HG02588 (cell line): ENCODE data around the gene APLF.

Source experiments
- ATAC-seq: cut with Tn5 transposase; IDR thresholded peaks from one replicate; pipeline ENCODE4 v1.9.1; 2021; ENCODE audit warnings: mild to moderate bottlenecking, moderate library complexity; ENCODE audit not compliant: unreplicated experiment

Gene APLF, protein sequence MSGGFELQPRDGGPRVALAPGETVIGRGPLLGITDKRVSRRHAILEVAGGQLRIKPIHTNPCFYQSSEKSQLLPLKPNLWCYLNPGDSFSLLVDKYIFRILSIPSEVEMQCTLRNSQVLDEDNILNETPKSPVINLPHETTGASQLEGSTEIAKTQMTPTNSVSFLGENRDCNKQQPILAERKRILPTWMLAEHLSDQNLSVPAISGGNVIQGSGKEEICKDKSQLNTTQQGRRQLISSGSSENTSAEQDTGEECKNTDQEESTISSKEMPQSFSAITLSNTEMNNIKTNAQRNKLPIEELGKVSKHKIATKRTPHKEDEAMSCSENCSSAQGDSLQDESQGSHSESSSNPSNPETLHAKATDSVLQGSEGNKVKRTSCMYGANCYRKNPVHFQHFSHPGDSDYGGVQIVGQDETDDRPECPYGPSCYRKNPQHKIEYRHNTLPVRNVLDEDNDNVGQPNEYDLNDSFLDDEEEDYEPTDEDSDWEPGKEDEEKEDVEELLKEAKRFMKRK

DNA sequence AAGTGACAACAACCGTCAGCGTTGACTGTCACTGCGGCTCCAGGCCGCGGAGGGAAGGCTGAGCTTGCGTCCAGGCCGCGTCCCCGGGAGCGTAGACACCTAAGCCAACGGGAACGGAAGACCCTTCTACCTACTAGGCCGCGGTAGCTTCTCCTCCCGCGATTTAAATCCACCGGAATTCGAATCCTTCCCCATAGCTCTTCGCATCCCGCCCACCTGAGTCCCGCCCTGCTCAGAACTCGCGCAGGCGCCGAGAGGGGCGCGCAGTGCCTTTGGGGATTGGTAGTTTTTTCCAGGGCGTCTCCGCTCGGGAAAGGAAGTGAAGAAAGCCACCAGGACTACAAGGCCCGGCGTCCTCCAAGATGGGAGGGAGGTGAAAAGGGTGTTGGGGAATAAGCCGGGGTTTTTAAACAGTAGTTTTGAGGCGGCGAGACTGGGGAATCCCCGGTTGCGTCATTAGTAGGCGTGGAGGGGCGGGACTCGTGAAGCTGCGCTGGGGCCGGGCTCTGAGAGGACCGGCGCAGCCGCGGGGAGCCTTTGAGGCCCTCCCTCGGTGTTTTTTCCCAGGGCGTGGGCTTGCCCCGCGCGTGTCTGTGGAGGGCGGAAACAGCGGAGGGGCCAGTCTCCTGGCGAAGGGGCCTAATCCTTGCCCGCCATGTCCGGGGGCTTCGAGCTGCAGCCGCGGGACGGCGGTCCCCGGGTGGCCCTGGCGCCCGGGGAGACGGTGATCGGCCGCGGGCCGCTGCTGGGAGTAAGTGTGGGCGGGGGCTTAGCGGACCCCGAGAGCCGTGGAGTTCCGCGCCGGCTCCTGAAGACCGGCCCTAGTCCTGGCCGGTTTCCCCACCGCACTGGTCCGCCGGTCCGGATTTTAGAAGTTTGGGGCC is at the start of gene APLF, which contains the start of gene FBXO48:
Gene APLF (plus strand): TSS at position 509 of the 884 bp plus-strand sequence. CDS start 147 bp downstream, at position 656.
Gene FBXO48 (minus strand): TSS at position 218 of the 884 bp plus-strand sequence. CDS start 2,149 bp downstream, outside the sequence.
- ATAC-seq = peak; percentile 93

DNA sequence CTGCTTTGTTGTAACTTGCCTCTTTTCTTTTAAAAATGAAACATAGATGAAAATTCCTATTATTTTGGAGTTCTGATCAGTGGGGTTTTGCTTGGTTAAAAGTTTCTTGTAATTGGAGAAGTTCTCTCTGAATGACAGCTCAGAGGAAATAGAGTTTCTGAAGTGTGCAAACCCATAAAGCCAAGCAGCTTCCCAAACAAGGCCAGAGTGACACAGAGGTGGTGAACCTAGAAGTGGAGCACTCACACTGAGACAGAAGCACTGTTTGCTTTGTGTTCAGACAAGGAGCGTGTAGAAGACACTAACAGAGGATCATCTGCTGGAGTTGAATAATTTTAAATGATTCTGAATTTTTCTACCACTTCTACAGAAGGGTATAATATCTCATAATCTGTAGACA is 49.5 kb upstream of the APLF start:
- no peak for ATAC-seq

DNA sequence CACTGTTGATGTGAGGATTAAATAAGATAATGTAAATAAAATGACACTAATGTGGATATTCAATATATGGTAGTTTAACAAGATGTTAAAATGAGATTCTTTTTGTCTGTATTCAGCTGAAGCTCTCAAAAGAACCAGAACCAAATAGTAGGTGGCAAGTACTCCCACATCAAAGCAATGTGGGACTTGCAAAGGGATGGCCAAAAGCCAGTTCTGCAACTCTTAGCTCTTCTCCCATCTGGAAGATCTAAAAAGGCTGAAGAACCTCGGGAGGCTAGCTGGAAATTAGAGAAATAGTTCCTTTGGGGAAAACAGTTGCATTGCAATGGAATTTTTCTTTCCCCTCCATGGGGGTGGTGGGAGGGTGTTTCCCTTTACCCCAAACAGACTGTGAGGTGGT is 49.0 kb upstream of the APLF start:
- no peak for ATAC-seq

DNA sequence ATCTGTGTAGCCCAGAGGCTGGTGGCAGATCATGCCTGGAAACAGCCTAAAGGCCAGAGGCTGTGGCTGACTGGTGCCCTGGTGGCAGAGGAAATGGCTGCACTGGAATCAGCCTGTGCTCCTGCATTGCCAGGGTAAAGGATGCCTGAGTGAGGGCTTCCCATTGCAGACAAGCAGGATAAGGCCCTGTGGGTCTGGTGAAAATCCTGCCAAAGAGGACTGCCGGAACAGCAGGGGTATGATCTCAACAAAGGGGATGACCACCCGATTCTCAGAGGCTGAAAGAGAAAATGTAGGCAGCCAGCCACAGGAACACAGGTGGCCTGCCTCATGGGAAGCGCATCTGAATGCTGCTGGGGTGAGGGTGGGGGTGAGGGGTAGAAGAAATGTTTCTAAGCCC is 48.5 kb upstream of the APLF start:
- no peak for ATAC-seq

DNA sequence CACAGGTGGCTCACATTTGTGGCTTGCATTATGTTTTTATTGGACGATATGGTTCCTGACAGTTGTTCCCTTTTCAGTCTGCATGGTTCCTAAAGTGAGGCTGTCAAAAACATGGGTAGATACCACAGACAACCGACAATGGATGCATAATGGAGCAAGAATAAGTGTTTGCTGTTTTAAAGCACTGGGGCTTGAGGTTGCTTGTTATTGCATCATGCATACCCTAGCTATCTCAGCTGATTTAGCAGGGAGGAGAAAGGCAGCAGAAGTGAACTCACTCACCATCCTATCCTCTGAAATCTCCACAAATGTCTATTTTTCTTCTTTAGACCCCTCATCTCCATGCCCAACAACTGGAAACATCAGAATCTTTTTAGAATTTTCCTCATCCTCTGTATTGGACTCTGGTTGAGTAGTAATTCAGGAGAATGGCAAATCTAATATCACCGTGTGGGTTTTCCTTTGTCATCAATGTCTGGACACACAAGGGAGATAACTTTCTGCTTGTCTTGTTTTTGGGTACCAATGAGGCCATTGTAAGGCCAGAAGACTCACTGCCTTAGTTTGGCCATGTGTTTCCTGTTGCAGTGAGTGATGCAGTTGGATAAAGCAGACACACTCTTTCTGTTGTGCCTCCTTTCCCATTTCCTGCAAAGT is 47.0 kb upstream of the APLF start:
- ATAC-seq = no peak

DNA sequence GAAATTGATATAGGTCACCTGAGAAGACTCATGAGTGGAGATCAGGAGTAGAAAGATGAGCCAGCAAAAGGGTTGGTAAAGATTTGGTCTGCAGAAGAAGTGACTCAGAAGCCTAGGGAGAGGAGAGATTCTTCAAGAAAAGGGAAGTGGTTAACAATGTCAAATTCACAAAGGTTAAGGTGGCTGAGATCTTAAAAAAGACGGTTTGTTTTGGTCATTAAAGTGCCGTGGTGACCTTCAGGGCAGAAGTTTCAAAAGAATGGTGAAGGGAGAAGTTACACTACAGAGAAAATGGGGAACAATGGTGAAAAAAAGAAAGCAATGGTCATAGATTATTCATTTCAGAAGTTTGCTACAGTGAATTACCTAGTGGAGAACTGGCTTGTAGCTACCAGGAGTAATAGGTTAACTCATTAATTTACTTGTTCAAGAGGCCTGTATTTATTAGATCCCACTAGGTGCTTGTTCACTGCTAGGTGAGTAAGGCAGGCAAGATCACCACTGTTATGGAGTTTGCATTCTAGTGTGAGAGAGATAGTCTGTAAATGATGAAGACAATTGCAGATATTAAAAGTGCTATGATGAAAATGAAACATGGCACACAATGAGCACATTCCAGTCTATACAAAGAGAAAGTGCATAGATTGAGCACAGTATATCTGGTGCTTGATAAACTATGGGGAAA is 43.3 kb upstream of the APLF start:
- peak; percentile 81 for ATAC-seq

DNA sequence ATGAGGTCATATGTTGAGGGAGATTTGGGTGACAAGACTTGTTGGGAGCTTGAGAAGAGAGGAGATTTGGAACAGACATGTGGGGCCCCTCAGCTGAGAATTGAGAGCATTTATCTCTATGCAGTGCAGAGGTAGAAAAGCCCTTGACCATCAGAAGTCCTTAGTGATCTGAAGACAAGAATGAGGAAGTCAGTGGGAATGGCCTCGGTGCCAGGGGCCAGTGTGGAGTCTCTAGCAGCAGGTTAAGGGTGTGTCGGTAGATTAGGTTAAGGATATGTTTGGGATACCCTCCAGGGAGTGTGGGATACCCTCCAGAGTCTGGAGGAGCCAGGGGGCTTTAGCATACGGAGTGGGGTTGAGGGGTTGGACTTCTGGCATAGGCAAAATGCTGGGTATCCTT is 41.9 kb upstream of the APLF start:
- ATAC-seq = no peak

DNA sequence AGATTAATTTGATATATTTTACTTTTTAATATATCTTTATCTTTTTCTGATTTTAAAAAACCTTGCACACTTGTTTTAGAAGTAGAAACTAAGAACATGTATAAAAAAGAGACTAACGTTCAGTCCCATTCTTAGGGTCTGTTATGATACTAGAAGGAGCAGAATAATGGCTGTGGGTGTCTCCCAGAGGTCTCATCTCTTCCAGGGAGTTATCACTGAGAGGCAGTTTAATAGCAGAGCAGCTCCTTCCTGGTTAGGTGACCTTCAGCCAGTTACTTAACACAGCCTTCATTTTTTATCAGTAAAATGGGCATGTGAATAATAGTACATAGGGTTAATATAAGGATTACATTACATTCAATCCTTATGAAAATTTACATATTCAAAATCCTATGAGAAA is 40.9 kb upstream of the APLF start:
- no peak for ATAC-seq

DNA sequence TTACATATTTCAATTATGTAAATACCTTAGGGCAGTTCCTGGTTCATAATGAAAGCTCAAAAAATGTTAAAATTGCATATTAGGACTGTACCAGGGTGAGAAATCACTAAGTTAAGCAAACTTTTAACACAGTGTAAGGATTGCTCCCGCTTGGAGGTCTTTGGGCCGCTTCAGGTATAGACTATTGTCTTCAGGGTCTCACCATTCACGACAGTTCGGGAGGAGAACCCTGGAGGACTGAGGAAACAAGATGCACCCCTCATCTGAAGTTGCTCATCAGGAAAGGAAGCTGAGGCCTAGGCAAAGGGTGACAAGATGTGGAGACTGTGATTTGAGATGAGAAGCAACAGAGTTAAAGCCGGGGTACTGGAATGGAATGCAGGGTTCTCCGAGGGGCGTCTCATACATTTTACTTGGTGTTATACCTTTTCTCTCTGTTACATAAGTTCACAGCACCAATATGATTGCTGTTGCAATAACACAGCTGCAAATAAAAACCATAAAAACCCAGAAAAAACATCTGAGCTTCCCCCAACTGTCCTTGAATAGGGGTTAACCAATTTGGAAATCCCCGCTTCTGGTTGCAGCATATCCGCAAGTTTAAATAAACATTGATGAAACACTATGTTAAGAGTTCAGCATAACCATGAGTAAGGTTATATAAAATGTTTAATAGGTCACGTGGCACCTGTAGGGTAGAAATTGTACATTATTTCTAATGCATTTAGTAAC is 40.4 kb upstream of the APLF start:
- no peak for ATAC-seq

DNA sequence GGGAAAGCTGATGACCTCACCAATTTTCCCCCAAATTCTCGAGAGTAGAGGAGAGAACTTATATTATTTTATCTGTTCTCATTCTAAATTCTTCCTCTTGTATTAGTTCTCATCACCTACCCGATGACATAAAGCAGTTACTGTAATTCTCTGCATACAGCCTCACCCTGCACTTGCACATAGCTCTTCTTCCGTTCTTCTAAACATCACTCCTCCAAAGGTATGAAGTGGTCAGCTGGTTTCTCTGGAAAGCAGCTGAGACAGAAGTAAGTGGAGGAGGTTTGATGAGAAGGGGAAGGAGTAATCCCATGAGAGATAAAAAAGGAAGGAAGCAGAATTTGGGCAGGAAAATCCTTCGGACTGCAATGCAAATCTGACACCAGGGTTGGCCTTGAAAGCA is 39.3 kb upstream of the APLF start:
- ATAC-seq = no peak

DNA sequence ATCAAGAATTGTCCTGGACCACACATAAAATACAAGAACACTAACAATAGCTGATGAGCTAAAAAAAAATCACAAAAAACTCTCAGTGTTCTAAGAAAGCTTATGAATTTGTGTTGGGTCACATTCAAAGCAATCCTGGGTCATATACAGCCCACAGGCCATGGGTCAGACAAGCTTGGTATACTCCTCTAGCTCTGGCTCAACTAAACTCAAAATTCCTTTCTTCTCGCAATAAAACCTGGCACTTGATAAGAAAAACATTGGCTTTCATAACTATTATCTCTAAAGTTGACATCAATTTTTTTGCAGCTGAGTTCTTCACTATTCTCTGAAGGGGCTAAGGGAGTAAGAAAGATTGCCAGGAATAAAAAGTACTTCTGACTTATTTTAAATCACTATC is 38.6 kb upstream of the APLF start:
- no peak for ATAC-seq

DNA sequence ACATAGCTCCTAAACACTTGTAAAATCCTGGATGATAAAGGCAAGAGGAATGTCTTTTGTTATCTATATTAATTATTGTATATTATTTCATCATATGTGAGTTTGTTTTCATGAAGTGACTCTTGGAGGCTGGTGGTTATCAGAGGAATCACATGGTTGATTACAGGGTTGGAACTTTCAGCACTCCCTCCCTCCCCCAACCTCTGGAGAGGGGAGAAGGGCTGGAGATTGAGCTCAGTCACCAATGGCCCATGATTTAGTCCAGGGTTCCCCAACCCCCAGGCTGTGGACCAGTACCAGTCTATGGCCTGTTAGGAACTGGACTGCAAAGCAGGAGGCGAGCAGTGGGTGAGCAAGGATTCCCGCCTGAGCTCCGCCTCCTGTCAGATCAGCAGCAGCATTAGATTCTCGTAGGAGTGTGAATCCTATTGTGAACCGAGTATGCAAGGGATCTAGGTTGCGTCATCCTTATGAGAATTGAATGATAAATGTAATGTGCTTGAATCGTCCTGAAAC is 38.0 kb upstream of the APLF start:
- ATAC-seq = no peak

DNA sequence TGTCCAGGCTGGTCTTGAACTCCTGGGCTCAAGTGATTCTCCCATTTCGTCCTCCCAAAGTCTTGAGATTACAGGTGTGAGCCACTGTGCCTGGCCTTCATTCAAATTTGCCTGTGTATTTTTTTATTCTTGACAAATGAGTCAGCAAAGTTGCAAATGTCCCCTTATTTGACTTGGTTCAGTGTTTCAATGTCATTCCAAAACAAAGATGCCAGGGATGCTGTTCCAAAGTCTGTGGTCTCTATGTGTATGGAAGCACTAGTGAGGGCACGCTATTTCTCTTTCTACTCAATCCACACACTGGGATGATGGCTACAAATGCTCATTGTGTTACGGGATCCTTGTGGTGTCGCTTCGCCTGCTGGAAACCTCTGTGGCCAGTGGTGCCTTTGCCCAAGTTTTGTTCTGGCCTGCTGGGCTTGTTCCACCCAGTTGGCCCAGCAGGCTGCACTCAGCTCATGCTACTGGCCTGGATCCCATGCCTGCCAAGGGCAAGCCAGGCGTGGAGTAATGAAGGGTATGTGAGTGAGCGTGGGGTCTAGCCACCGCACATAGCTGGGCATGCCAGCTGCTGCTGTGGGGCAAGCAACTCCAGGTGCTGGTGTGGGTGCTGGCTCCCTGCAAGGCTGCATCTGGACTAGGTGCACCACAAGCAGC is 35.9 kb upstream of the APLF start:
- ATAC-seq = no peak

DNA sequence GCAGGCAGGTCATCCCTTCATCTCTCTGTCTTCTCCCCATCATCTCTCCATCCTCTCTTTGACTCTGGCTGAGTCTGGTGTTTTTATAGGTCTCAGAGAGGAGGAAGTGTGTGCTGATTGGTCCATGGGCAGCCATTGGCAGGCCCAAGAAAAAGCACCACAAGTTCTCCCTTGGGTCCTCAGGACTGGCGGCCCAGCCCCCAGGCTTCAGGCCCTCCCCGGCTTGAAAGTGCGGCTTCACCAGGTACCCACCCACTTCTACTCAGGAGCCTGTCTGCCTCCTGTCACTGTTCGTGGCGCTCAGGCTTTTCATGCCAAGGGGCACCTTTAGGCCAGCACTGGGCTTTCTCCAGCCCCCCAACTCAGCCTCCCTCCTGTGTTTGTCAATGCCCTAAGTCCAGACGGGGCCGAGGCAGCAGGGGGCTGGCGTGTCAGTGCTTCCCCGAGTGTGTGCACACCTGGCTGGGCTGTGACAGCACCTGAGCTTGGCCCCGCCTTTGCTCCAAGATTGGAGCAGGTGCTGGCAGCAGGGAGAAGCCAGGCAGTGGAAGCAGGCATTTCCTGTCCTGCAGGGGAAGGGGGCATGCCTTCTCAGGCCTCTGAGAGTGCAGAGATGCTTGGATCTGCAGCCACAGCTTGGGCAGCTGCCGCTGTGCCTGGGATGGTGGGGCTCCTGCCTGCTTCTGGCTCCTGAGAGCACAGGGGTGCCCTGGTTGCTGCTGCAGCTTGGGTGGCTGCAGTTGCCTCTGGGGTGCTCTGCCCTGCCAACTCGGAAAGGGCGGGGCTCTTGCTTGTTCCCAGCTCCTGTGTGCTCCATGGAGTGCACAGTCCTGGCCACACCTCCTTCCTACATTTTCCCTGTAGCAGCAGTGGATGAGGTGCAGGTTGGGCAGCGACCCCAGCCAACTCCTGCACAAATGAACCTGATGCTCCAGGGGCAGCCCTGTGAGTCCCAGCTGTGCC is 34.4 kb upstream of the APLF start:
- no peak for ATAC-seq

DNA sequence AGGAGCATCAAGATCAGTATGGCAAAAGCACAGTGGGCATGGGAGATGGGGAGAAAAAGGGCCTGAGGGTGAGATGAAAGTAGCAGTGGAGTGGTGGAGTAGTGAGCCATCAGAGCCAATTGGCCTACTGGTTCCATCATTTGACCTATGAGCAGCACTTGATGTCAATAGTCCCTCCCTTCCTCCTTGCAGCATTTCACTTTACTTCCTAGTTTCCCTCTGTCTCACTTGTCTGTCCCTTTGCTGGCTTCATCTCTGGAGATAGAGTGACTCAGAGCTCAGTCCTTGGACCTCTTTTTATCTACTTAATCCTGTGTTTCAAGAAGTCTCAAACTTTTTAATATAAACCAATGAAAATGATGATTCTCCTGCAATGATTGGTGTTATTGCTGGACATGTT is 32.4 kb upstream of the APLF start:
- ATAC-seq = no peak

DNA sequence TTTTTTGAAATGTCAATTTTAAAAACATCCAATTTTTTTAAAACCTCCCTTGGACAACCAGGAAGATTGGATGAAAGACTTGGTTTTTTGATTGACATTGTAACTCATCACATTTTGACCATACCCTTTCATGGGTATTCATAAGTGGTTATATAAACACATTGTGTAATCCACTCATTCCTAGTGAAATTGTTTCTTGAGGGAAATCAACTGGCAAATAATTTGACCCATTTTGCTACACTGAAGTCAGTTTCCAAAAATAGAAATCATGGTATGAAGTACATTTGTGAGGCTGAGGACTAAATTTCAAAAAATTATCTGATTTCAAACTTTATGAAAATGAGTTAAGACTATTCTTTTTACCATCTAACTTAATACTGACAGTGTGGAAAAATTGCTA is 31.8 kb upstream of the APLF start:
- no peak for ATAC-seq

DNA sequence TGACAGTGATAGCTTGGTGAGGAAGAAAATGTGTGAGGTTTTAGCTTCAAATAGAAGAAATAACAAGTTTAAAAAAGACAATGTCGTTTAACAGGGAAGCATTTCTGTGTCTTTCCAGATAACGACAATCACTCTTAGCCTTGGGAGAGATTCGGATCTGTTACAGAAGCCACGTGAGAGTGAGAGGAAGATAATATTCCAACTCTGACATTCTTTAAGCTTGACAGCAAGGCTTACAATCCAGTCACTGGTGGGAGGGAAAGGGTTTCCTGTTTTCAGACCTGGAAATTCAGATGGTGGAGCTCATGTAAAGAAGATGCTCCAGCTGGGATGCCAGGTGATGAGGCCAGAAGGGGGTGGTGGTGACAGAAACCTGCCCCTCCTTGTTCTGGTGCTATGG is 31.1 kb upstream of the APLF start:
- ATAC-seq = no peak
